GM18508 (cell line): ENCODE measurements around the gene C20orf204.

ENCODE experiments used
- ATAC-seq: cut with Tn5 transposase; IDR thresholded peaks from one replicate; pipeline ENCODE4 v1.9.1; 2021; ENCODE audit warnings: moderate number of reproducible peaks; ENCODE audit not compliant: insufficient read depth, unreplicated experiment

The C20orf204 gene

GRCh38 chr20:64041040-64041780 is 5.2 kb downstream of the C20orf204 start:
- ATAC-seq, result no peak

GRCh38 chr20:64041781-64042053 is 5.7 kb downstream of the C20orf204 start:
- no peak for ATAC-seq

GRCh38 chr20:64042054-64042781 is 6.2 kb downstream of the C20orf204 start:
- no peak for ATAC-seq

GRCh38 chr20:64043768-64044167 is 7.8 kb downstream of the C20orf204 start:
- ATAC-seq, result no peak

- no peak for ATAC-seq
These were observed 8.7 kb downstream of the C20orf204 start for GRCh38 chr20:64044484-64045247.

GRCh38 chr20:64045346-64046011 is 9.5 kb downstream of the C20orf204 start:
- no peak for ATAC-seq

- no peak for ATAC-seq
These were observed 11.0 kb downstream of the C20orf204 start for GRCh38 chr20:64047046-64047389.

GRCh38 chr20:64047968-64048401 is 12.0 kb downstream of the C20orf204 start:
- no peak for ATAC-seq

GRCh38 chr20:64048402-64049044 is 12.5 kb downstream of the C20orf204 start:
- no peak for ATAC-seq

GRCh38 chr20:64049060-64049877 is 13.3 kb downstream of the C20orf204 start, which contains the start of gene SOX18:
Gene SOX18 (minus strand): TSS chr20:64049639. CDS start chr20:64049516, 123 bp downstream.
- no peak for ATAC-seq

- no peak for ATAC-seq
These were observed 13.9 kb downstream of the C20orf204 start for GRCh38 chr20:64049878-64050260.

- ATAC-seq, result no peak
These were observed 14.5 kb downstream of the C20orf204 start for GRCh38 chr20:64050261-64051032.

GRCh38 chr20:64051033-64051452 is 15.1 kb downstream of the C20orf204 start:
- no peak for ATAC-seq

- ATAC-seq, result no peak
These were observed 15.8 kb downstream of the C20orf204 start for GRCh38 chr20:64051561-64052325.

- no peak for ATAC-seq
These were observed 16.3 kb downstream of the C20orf204 start for GRCh38 chr20:64052326-64052722.

- ATAC-seq, result no peak
These were observed 17.2 kb downstream of the C20orf204 start for GRCh38 chr20:64052987-64053840.
